Rectal smooth muscle tissue (tissue), 1 donor: ENCODE data around the gene SRP9.
A peak's percentile ranks its signal among the peaks of the same experiment; 100 is the strongest.
"Not testable (repeated sequence)": the region's sequence is repeated elsewhere in the genome, so short reads cannot be mapped to it uniquely, and the experiment has no call there.

Source experiments
- H3K27ac ChIP-seq: one replicate; pipeline ENCODE4 v1.7.0; 2013; ENCODE audit warnings: low read depth, low read length, inconsistent platforms
- H3K27me3 ChIP-seq: one replicate; pipeline ENCODE4 v1.7.0; 2013; ENCODE audit warnings: low read length; ENCODE audit not compliant: control insufficient read depth, insufficient read depth
- H3K36me3 ChIP-seq: one replicate; pipeline ENCODE4 v1.7.0; 2013; ENCODE audit warnings: low read length; ENCODE audit not compliant: control insufficient read depth, insufficient read depth
- H3K4me1 ChIP-seq: one replicate; pipeline ENCODE4 v1.7.0; 2013; ENCODE audit warnings: low read length; ENCODE audit not compliant: control insufficient read depth, insufficient read depth
- H3K4me3 ChIP-seq: one replicate; pipeline ENCODE4 v1.7.0; 2013; ENCODE audit warnings: low read length
- H3K9ac ChIP-seq: one replicate; pipeline ENCODE4 v1.7.0; 2013; ENCODE audit warnings: low read length

SRP9 gene

GRCh38 chr1:225825607-225826007 is 48.0 kb downstream of the SRP9 start:
- no peaks in the 10 kb centered on the region for H3K27me3 ChIP-seq
- H3K36me3 ChIP-seq: peaks cover 3% of the 10 kb centered on the region
- H3K4me3 ChIP-seq: no peak overlapping the region
- no peak overlapping the region for H3K9ac ChIP-seq
- H3K4me1 ChIP-seq: peaks cover 3% of the 10 kb centered on the region
- no peak overlapping the region for H3K27ac ChIP-seq

GRCh38 chr1:225827076-225827475 is 49.5 kb downstream of the SRP9 start:
- no peaks in the 10 kb centered on the region for H3K27me3 ChIP-seq
- H3K4me3 ChIP-seq: no peak overlapping the region
- peaks cover 3% of the 10 kb centered on the region for H3K4me1 ChIP-seq
- no peak overlapping the region for H3K27ac ChIP-seq
- H3K9ac ChIP-seq: no peak overlapping the region
- H3K36me3 ChIP-seq: peaks cover 9% of the 10 kb centered on the region

- Histone ChIP-seq H3K27me3 (no peaks in the 10 kb centered on the region), H3K36me3 (peaks cover 14% of the 10 kb centered on the region), H3K4me3 (no peak overlapping the region), H3K9ac (no peak overlapping the region), H3K4me1 (peaks cover 3% of the 10 kb centered on the region), H3K27ac (no peak overlapping the region)
Measured at GRCh38 chr1:225828706-225829345, 51.2 kb downstream of the SRP9 start.

- H3K27ac ChIP-seq: no peak overlapping the region
- peaks cover 10% of the 10 kb centered on the region for H3K4me1 ChIP-seq
- peaks cover 14% of the 10 kb centered on the region for H3K36me3 ChIP-seq
- H3K27me3 ChIP-seq: no peaks in the 10 kb centered on the region
- no peak overlapping the region for H3K4me3 ChIP-seq
- H3K9ac ChIP-seq: no peak overlapping the region
Measured at GRCh38 chr1:225830841-225831240, 53.2 kb downstream of the SRP9 start.

GRCh38 chr1:225834417-225835329 is 57.0 kb downstream of the SRP9 start:
- H3K4me1 ChIP-seq: peaks cover 10% of the 10 kb centered on the region
- no peak overlapping the region for H3K4me3 ChIP-seq
- H3K27ac ChIP-seq: peak overlapping the region; percentile 16
- H3K9ac ChIP-seq: no peak overlapping the region
- no peaks in the 10 kb centered on the region for H3K27me3 ChIP-seq
- H3K36me3 ChIP-seq: peaks cover 17% of the 10 kb centered on the region

- H3K36me3 ChIP-seq: peaks cover 17% of the 10 kb centered on the region
- no peaks in the 10 kb centered on the region for H3K27me3 ChIP-seq
- no peak overlapping the region for H3K4me3 ChIP-seq
- H3K9ac ChIP-seq: no peak overlapping the region
- H3K4me1 ChIP-seq: peaks cover 10% of the 10 kb centered on the region
- no peak overlapping the region for H3K27ac ChIP-seq
Measured at GRCh38 chr1:225835856-225836255, 58.2 kb downstream of the SRP9 start.

- not testable (repeated sequence) for H3K4me3 ChIP-seq, H3K27me3 ChIP-seq, H3K9ac ChIP-seq, H3K27ac ChIP-seq
- Histone ChIP-seq H3K4me1 (peaks cover 10% of the 10 kb centered on the region), H3K36me3 (peaks cover 17% of the 10 kb centered on the region)
Measured at GRCh38 chr1:225836296-225836695, 58.7 kb downstream of the SRP9 start.

GRCh38 chr1:225838793-225839192 is 61.2 kb downstream of the SRP9 start:
- no peak overlapping the region for H3K27ac ChIP-seq
- no peaks in the 10 kb centered on the region for H3K27me3 ChIP-seq
- H3K9ac ChIP-seq: no peak overlapping the region
- H3K36me3 ChIP-seq: peaks cover 6% of the 10 kb centered on the region
- H3K4me1 ChIP-seq: peaks cover 10% of the 10 kb centered on the region
- no peak overlapping the region for H3K4me3 ChIP-seq
